SK-N-SH treated with all-trans-retinoic acid at 6 μM for 48 hours (cell line): ENCODE measurements around the gene ALPL.

Experiments used
- ATAC-seq: fragments of 200-7000 bp; cut with Tn5 transposase; 3 replicates; pipeline ENCODE4 v1.9.1; 2020; ENCODE audit warnings: mild to moderate bottlenecking, moderate library complexity
- BACH2 ChIP-seq: fragments of 250-450 bp; sonication (Bioruptor Pico); IDR thresholded peaks from 2 replicates; pipeline ENCODE4 v1.9.0; 2021; ENCODE audit warnings: mild to moderate bottlenecking, borderline replicate concordance
- CSDC2 ChIP-seq: fragments of 250-450 bp; sonication (Bioruptor Pico); IDR thresholded peaks from 2 replicates; pipeline ENCODE4 v1.5.0; 2020; ENCODE audit warnings: mild to moderate bottlenecking, moderate library complexity
- CSRNP3 ChIP-seq: fragments of 250-450 bp; sonication (Bioruptor Pico); IDR thresholded peaks from 2 replicates; pipeline ENCODE4 v1.5.1; 2021; ENCODE audit warnings: mild to moderate bottlenecking, moderate library complexity
- ESRRG ChIP-seq: fragments of 250-450 bp; sonication (Bioruptor Pico); IDR thresholded peaks from 2 replicates; pipeline ENCODE4 v1.6.1; 2021; ENCODE audit warnings: mild to moderate bottlenecking
- GLIS3 ChIP-seq: fragments of 250-450 bp; sonication (Bioruptor Pico); IDR thresholded peaks from 2 replicates; pipeline ENCODE4 v1.5.0; 2020; ENCODE audit warnings: mild to moderate bottlenecking, moderate library complexity
- ISL1 ChIP-seq: fragments of 250-450 bp; sonication (Bioruptor Pico); IDR thresholded peaks from 2 replicates; pipeline ENCODE4 v2.1.2; 2022; ENCODE audit warnings: mild to moderate bottlenecking, moderate library complexity
- PATZ1 ChIP-seq: fragments of 250-450 bp; sonication (Bioruptor Pico); IDR thresholded peaks from 2 replicates; pipeline ENCODE4 v1.8.0; 2020; ENCODE audit warnings: mild to moderate bottlenecking, moderate library complexity, borderline replicate concordance
- POU6F1 ChIP-seq: fragments of 250-450 bp; sonication (Bioruptor Pico); IDR thresholded peaks from 2 replicates; pipeline ENCODE4 v1.8.0; 2021; ENCODE audit warnings: low read depth, mild to moderate bottlenecking, moderate library complexity, borderline replicate concordance
- PPARA ChIP-seq: fragments of 250-450 bp; sonication (Bioruptor Pico); IDR thresholded peaks from 2 replicates; pipeline ENCODE4 v1.5.0; 2020; ENCODE audit warnings: mild to moderate bottlenecking, borderline replicate concordance
- RARB ChIP-seq: fragments of 250-450 bp; sonication (Bioruptor Pico); IDR thresholded peaks from 2 replicates; pipeline ENCODE4 v1.8.0; 2021; ENCODE audit warnings: mild to moderate bottlenecking, moderate library complexity
- SNAI2 ChIP-seq: fragments of 250-450 bp; sonication (Bioruptor Pico); IDR thresholded peaks from 2 replicates; pipeline ENCODE4 v1.5.0; 2020; ENCODE audit warnings: mild to moderate bottlenecking, moderate library complexity
- TOX ChIP-seq: fragments of 250-450 bp; sonication (Bioruptor Pico); IDR thresholded peaks from 2 replicates; pipeline ENCODE4 v1.8.0; 2021; ENCODE audit warnings: mild to moderate bottlenecking, moderate library complexity, borderline replicate concordance
- TSHZ2 ChIP-seq: fragments of 250-450 bp; sonication (Bioruptor Pico); IDR thresholded peaks from 2 replicates; pipeline ENCODE4 v1.5.0; 2020; ENCODE audit warnings: mild to moderate bottlenecking, moderate library complexity
- ZC3H10 ChIP-seq: fragments of 250-450 bp; sonication (Bioruptor Pico); IDR thresholded peaks from 2 replicates; pipeline ENCODE4 v1.5.1; 2021; ENCODE audit warnings: mild to moderate bottlenecking, moderate library complexity
- ZFP30 ChIP-seq: fragments of 450-650 bp; formaldehyde crosslinking; IDR thresholded peaks from 2 replicates; pipeline ENCODE4 v1.5.0; 2022; ENCODE audit warnings: mild to moderate bottlenecking, moderate library complexity
- ZNF565 ChIP-seq: fragments of 450-650 bp; formaldehyde crosslinking; conservative IDR thresholded peaks from 2 replicates; pipeline ENCODE4 v1.5.0; 2020; ENCODE audit warnings: low read depth, mild to moderate bottlenecking, moderate library complexity
- ZNF70 ChIP-seq: fragments of 450-650 bp; formaldehyde crosslinking; IDR thresholded peaks from 2 replicates; pipeline ENCODE4 v1.5.0; 2020; ENCODE audit warnings: mild to moderate bottlenecking, moderate library complexity
- ZNF8 ChIP-seq: fragments of 450-650 bp; formaldehyde crosslinking; IDR thresholded peaks from 2 replicates; pipeline ENCODE4 v1.5.0; 2020; ENCODE audit warnings: mild to moderate bottlenecking, moderate library complexity
- TF ChIP-seq, protein P1 (sequence below): fragments of 250-450 bp; sonication (Bioruptor Pico); IDR thresholded peaks from 2 replicates; pipeline ENCODE4 v1.5.1; 2020; ENCODE audit warnings: low read depth, mild to moderate bottlenecking, moderate library complexity

Gene ALPL

GRCh38 chr1:21568006-21568746 is 59.0 kb downstream of the ALPL start:
- ATAC-seq = no peak

DNA sequence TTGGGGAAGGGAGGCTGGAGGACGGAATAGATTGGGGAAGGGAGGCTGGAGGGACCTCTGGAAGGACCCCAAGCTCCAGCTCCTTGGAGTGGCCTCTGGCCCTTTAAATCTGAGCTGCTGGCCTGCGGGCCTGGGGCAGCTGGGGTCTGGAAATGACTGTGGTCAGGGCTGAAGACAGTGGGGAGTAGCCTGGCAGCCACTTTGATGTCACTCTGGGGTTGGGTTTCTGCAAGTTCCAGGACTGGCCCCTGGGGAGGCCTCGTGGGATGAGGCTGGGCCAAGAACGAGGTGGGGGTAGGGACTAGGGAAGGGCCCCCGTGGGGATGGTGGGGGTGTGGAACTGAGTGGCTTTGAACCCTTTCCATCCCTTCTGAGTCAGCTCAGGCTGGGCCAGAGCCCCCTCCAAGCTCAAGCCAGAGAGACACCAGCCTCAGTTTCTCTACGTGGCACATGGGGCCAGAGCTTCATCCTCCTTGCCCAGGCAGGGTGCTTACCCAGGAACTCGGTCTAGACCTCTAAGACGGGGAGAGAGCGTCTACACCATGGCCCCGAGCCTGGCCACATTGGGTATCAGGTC is 59.7 kb downstream of the ALPL start:
- ATAC-seq = no peak
- no peak for TF ChIP-seq ISL1 (CRISPR knock-in tag)
- no peak for TF ChIP-seq CSDC2
- no peak for TF ChIP-seq ZC3H10 (CRISPR knock-in tag)
- no peak for TF ChIP-seq CSRNP3
- TF ChIP-seq PATZ1 (CRISPR knock-in tag) = no peak
- TF ChIP-seq, protein P1, sequence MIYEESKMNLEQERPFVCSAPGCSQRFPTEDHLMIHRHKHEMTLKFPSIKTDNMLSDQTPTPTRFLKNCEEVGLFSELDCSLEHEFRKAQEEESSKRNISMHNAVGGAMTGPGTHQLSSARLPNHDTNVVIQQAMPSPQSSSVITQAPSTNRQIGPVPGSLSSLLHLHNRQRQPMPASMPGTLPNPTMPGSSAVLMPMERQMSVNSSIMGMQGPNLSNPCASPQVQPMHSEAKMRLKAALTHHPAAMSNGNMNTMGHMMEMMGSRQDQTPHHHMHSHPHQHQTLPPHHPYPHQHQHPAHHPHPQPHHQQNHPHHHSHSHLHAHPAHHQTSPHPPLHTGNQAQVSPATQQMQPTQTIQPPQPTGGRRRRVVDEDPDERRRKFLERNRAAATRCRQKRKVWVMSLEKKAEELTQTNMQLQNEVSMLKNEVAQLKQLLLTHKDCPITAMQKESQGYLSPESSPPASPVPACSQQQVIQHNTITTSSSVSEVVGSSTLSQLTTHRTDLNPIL (CRISPR knock-in tag) = no peak
- TF ChIP-seq ZFP30 (CRISPR knock-in tag) = no peak
- no peak for TF ChIP-seq POU6F1
- no peak for TF ChIP-seq GLIS3 (CRISPR knock-in tag)
- no peak for TF ChIP-seq RARB (CRISPR knock-in tag)
- TF ChIP-seq ZNF70 (CRISPR knock-in tag) = no peak

More at GRCh38 chr1:21568006-21568746, 59.0 kb downstream of the ALPL start:
- TF ChIP-seq ZFP30 (CRISPR knock-in tag) (no peak), ZNF8 (CRISPR knock-in tag) (no peak), PPARA (CRISPR knock-in tag) (no peak), ZC3H10 (CRISPR knock-in tag) (no peak), ZNF565 (CRISPR knock-in tag) (no peak)

- ATAC-seq = no peak
- TF ChIP-seq, protein P1 (CRISPR knock-in tag) = no peak
- TF ChIP-seq ZC3H10 (CRISPR knock-in tag) (no peak), ISL1 (CRISPR knock-in tag) (no peak), CSRNP3 (no peak), TSHZ2 (no peak), ZFP30 (CRISPR knock-in tag) (no peak), POU6F1 (no peak), CSDC2 (no peak), BACH2 (CRISPR knock-in tag) (no peak), TOX (no peak), ZNF8 (CRISPR knock-in tag) (no peak), ESRRG (CRISPR knock-in tag) (no peak), SNAI2 (CRISPR knock-in tag) (no peak), GLIS3 (CRISPR knock-in tag) (no peak)
These were observed 60.8 kb downstream of the ALPL start for GRCh38 chr1:21569820-21570527.
